Duodenal mucosa (tissue), 2 donors: ENCODE results near the gene ZFPM1.

Experiments
- H3K27ac ChIP-seq: one replicate; pipeline ENCODE4 v1.7.0; 2013; ENCODE audit warnings: low read depth, low read length
- H3K27me3 ChIP-seq, 2 donors: one replicate each; pipeline ENCODE4 v1.7.0; 2013; ENCODE audit warnings: low read length in 2 of 2, control low read depth in 1 of 2; ENCODE audit not compliant: insufficient read depth in 2 of 2, control insufficient read depth in 1 of 2
- H3K36me3 ChIP-seq, 2 donors: one replicate each; pipeline ENCODE4 v1.7.0; 2013; ENCODE audit warnings: low read length in 2 of 2, control low read depth in 1 of 2; ENCODE audit not compliant: insufficient read depth in 2 of 2, control insufficient read depth in 1 of 2
- H3K4me1 ChIP-seq, 2 donors: one replicate each; pipeline ENCODE4 v1.7.0; 2013; ENCODE audit warnings: low read length in 2 of 2, control low read depth in 1 of 2; ENCODE audit not compliant: insufficient read depth in 2 of 2, control insufficient read depth in 1 of 2
- H3K4me3 ChIP-seq, 2 donors: one replicate each; pipeline ENCODE4 v1.7.0; 2013; ENCODE audit warnings: low read length in 2 of 2, low read depth in 1 of 2
- H3K9ac ChIP-seq, 2 donors: one replicate each; pipeline ENCODE4 v1.7.0; 2013; ENCODE audit warnings: low read length in 2 of 2, low read depth in 1 of 2
- H3K9me3 ChIP-seq, 2 donors: one replicate each; pipeline ENCODE4 v1.7.0; 2013; ENCODE audit warnings: low read length in 2 of 2, control low read depth in 1 of 2; ENCODE audit not compliant: control insufficient read depth in 1 of 2

The ZFPM1 gene

DNA sequence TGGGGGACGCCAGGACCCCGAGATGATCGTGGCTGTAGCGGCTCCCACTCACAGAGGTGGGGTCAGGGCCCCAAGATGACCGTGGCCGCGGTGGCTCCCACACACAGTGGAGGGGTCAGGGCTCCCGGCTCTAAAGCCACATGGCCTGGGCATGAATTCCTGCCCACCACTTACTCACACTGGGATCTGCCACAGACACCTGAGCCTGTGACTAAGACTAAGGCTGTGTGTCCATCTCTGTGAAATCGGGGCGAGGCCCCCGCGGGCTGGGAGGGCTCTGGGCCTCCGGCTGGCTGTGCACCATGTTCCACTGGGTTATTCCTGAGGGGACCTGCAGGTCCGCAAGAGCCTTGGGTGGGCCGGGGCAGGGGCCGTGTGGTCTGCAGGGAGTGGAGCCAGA is 18.5 kb downstream of the ZFPM1 start:
- peaks cover 41 to 45% of the 10 kb centered on the region in 2 donors for H3K4me1 ChIP-seq
- no peak overlapping the region for H3K4me3 ChIP-seq
- H3K27ac ChIP-seq, result no peak overlapping the region

DNA sequence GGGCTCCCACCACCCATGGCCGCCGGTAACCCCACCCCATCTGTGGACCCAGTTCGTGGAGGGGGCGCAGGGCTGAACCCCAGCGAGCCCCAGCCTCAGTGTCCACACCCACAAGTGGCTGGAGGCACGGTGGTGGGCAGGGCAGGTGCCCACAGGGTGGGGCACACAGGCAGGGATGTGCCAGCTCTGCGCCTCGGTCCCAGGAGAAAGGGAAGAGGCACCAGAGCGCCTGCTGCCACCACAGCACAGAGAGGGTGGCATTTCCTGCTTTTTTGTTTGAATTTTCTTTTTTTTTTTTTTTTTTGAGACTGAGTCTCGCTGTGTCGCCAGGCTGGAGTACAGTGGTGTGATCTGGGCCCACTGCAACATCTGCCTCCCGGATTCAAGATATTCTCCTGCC is 19.0 kb downstream of the ZFPM1 start:
- Histone ChIP-seq H3K4me3 (no peak overlapping the region), H3K27ac (no peak overlapping the region), H3K27me3 (no peaks in the 10 kb centered on the region), H3K4me1 (peaks cover 46 to 47% of the 10 kb centered on the region in 2 donors), H3K36me3 (peaks cover 0 to 6% of the 10 kb centered on the region in 2 donors), H3K9me3 (no peaks in the 10 kb centered on the region), H3K9ac (no peak overlapping the region)

More for the DNA sequence above, 18.5 kb downstream of the ZFPM1 start:
- Histone ChIP-seq H3K9me3 (no peaks in the 10 kb centered on the region), H3K36me3 (peaks cover 0 to 6% of the 10 kb centered on the region in 2 donors), H3K9ac (no peak overlapping the region), H3K27me3 (no peaks in the 10 kb centered on the region)

DNA sequence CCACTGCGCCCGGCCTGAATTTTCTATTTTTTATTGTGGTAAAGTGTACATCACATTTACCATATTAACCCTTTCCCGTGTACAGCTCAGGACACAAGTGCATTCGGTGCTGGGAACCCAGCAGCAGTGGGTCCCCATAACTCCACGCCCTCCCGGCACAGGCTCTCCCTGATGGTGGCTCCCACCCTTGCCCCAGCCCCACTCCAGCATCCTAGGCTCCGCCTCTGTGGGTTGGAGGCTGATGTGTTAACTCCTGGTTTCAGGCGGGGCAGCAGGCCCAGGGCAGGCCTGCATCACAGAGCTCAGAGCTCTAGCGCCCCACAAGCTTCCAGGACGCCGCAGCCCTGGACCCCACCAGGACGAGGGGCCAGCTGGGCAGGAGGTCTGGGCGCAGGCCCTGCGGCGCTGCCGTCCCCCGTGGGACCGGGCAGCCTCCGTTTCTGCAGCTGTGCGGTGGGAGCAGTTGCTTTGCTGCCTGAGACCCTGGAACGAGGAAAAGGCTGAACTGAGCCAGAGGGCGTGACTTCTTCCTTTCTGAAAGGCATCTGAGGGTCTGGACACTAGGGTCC is 19.6 kb downstream of the ZFPM1 start:
- no peak overlapping the region for H3K9ac ChIP-seq
- no peaks in the 10 kb centered on the region for H3K27me3 ChIP-seq
- H3K4me1 ChIP-seq, result peaks cover 50 to 51% of the 10 kb centered on the region in 2 donors
- no peak overlapping the region for H3K4me3 ChIP-seq
- peaks cover 0 to 6% of the 10 kb centered on the region in 2 donors for H3K36me3 ChIP-seq
- no peaks in the 10 kb centered on the region for H3K9me3 ChIP-seq
- no peak overlapping the region for H3K27ac ChIP-seq

DNA sequence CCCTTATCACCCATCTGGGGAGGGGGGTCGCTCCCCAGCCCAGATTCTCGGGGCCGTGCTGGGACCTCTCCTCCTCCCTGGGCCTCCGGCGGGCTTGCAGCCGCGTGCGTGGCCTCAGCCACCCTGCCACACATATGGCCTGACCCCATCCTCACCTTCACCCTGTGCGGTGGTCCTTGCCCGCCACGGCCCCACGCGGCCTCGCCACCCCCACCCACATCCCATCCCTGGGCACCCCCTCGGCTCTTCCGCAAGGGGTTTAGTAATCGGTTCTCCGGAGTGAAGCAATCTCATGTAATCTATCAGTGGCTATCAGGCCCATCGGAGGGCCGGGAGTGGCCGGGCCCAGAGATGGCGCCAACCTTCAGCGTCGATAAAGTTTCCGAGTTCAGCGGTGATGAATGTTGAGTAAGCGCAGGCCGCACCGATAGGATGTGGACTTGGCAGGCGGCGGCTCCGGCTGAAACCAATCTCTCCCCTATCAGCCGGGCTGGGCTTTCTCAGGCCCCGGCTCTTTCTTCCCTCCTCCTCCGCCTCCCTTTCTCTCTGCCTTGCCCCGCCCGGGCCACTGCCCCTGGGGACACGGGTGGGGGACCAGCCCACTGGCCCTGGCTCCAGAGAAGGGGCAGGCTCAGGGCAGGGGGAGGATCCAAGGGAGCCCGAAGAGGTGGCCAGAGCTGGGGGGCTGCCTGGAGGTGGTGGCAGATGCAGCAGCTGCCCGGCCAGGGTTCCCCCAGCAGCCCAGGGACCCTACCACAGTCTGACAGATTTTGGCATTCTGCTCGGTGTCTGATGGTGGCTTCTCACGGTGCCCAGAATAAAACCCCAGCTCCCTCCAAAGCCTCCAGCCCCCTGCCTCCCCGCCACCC is 20.8 kb downstream of the ZFPM1 start:
- peak overlapping the region; percentile 32 for H3K27ac ChIP-seq
- no peaks in the 10 kb centered on the region for H3K9me3 ChIP-seq
- H3K9ac ChIP-seq, result peak overlapping the region in 1 of 2 donors; percentile 4
- H3K27me3 ChIP-seq, result no peaks in the 10 kb centered on the region
- H3K4me3 ChIP-seq, result peak overlapping the region in 1 of 2 donors; percentile 15
- peaks cover 57 to 58% of the 10 kb centered on the region in 2 donors for H3K4me1 ChIP-seq
- peaks cover 0 to 6% of the 10 kb centered on the region in 2 donors for H3K36me3 ChIP-seq

DNA sequence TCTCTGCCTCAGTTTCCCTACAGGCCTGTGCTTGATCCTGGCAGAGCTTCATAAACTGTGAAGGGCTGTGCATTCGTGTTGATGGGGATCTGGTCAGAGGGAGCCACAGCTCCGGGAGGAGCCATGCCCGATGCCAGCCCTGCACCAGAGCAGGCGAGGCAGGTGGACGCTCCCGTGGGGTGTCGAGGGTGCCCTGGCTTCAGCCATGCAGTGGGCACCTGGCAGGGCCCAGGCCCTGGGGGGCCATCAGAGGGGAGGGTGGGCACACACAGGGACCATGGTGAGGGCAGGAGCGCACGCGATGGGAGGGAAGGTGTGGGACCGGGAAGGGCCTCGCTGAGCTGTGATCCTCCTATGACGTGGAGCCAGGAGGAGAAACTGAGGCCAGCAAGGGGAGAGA is 22.0 kb downstream of the ZFPM1 start:
- Histone ChIP-seq H3K9ac (no peak overlapping the region), H3K36me3 (peaks cover 0 to 6% of the 10 kb centered on the region in 2 donors), H3K27me3 (no peaks in the 10 kb centered on the region), H3K4me3 (no peak overlapping the region), H3K27ac (no peak overlapping the region), H3K4me1 (peaks cover 55 to 56% of the 10 kb centered on the region in 2 donors), H3K9me3 (no peaks in the 10 kb centered on the region)

DNA sequence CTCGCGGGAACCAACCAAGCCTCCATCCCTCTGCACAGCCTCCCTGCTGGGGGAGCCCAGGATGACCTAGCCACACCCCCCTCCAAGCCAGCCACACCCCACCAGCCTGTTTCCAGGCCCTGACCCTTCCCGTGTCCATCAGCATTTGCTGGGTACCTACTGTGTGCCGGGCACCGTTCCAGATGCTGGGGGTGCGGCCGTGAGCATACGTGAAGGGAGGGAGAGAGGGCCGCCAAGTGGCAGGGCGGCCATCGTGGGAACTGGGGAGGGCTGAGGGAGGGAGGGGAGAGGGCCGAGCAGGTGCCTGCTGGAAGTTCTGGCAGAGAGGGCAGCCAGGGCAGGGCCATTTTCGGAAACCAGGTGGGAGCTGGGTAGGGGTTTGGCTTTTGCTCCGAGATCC is 23.1 kb downstream of the ZFPM1 start:
- no peak overlapping the region for H3K27ac ChIP-seq
- H3K9me3 ChIP-seq, result no peaks in the 10 kb centered on the region
- H3K36me3 ChIP-seq, result peaks cover 0 to under 1% of the 10 kb centered on the region in 2 donors
- H3K4me1 ChIP-seq, result peaks cover 61 to 65% of the 10 kb centered on the region in 2 donors
- no peak overlapping the region for H3K4me3 ChIP-seq
- no peak overlapping the region for H3K9ac ChIP-seq
- no peaks in the 10 kb centered on the region for H3K27me3 ChIP-seq

DNA sequence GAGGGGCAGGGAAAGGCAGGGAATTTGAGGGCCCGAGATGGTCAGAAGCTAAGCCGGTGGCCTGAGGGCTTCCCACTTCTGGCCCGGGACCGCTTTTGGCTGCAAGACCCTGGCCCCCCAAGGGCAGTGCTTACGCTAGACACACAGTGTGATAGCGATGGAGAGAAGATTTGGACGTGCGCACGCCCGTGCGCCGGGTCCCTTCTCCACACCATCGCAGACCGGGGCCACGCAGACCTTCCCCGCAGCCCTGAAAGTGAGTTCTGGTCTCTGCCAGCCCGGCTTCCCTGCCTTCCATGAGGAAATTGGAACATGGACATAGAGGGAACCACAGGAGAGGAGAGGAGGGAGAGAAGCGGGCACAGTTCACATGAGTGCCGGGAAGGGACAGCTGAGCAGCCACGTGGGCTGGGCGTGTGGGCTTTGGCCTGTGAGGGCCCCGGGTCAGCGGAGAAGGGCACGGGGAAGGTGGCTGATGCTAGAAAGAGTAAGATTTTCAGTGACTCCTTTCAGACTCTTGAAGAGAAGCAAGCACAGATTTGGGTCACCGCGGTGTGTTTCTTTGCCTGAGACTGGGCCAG is 23.8 kb downstream of the ZFPM1 start:
- Histone ChIP-seq H3K4me3 (no peak overlapping the region), H3K9ac (no peak overlapping the region), H3K4me1 (peaks cover 63 to 69% of the 10 kb centered on the region in 2 donors), H3K36me3 (no peaks in the 10 kb centered on the region), H3K27me3 (no peaks in the 10 kb centered on the region), H3K27ac (no peak overlapping the region), H3K9me3 (no peaks in the 10 kb centered on the region)

DNA sequence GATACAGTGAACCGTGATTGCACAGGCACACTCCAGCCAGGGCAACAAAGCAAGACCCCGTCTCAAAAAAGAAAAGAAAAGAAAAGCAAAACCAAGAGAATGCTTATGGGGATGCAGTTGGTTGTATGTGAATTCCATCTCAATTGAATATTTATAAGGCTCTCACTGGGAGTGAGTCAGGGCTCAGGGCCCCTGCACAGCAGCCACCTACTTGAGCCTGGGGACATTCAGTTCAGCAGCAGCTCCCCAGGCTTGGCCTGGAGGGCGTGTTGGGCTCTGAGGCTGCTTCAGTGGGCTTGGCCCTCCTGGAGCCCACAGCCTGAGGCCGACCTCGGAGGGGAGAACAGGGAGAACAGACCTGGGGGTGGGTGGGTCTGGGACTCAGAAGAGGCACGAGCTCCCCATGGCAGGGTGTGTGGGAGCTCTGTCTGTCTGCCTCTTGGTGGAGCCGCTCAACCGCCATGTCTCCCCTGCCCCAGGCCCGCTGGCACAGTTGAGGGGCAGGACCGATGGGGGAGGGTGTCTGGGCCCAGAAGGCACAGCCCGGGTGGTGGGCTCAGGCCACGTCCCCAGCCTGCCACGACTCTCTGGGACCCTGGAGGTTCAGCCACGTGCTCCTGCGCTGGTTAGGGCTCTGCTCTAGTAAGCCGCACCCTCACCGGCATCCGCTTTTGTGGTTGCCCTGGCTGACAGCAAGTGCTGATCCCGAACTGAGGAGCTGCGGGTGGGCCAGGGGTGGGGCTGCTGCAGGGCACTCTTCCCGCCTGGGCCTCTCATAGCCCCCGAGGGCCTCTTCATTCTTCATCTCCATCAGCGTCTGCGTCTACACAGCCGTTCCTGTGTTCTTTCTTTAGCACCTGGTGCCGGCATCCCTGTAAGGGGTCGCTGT is 24.8 kb downstream of the ZFPM1 start:
- Histone ChIP-seq H3K27ac (no peak overlapping the region), H3K27me3 (no peaks in the 10 kb centered on the region), H3K9ac (no peak overlapping the region), H3K4me3 (no peak overlapping the region), H3K9me3 (no peaks in the 10 kb centered on the region), H3K4me1 (peaks cover 69 to 74% of the 10 kb centered on the region in 2 donors), H3K36me3 (no peaks in the 10 kb centered on the region)

DNA sequence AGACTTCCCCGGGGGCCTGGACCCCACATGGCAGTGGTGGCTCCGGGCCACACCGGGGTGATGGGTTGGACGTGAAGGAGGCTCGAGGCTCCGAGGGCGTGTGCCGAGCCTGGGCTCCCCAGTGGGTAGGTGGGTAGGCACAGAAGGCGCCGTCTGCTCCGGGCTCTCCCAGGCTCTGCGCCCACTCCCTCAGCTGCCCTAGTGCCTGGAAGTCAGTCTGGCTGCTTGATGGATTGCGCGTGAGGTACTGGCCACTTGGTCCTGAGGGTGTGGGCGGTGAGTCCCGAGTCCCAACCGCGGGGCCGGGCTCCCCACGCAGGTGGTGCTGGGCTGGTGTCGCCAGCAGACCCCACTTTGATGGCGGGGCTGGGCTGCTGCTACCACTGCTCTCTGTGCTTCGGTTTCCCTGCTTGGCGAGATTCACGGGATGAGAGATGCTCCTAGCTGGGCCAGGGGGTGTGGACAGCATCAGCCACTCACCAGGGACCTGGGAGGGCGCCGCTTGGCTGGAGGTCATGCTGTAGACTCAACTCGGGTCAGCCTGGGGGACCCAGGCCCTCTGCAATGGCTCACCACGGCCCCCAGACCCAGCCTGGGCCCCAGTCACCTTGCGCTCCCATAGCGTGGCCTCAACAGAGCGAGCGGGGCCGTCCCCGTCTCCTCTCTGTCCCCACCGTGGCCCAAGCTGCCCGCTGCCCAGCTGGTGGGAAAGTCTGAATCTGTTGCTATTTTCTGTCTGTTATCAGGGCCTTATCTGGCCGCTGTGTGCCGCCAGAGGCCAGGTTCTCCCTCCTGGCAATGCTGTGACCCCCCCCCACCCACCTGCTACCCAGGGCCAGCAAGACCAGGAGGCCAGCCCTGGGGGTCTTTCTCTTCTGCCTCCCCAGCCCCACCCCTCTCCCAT is 26.1 kb downstream of the ZFPM1 start:
- Histone ChIP-seq H3K27me3 (no peaks in the 10 kb centered on the region), H3K27ac (no peak overlapping the region), H3K4me1 (peaks cover 70 to 76% of the 10 kb centered on the region in 2 donors)

More for the DNA sequence above, 26.1 kb downstream of the ZFPM1 start:
- H3K4me3 ChIP-seq, result no peak overlapping the region
- no peaks in the 10 kb centered on the region for H3K36me3 ChIP-seq
- H3K9me3 ChIP-seq, result no peaks in the 10 kb centered on the region
- peak overlapping the region in 1 of 2 donors; percentile 12 for H3K9ac ChIP-seq
